HuH-7.5 (cell line): ENCODE results near the gene CRTC3.
"Not testable (repeated sequence)": the region's sequence is repeated elsewhere in the genome, so short reads cannot be mapped to it uniquely, and the experiment has no call there.

Source experiments
- DNase-seq: peaks from one replicate; pipeline ENCODE4 v3.0.0; 2011; ENCODE audit warnings: low spot score

The CRTC3 gene

DNA sequence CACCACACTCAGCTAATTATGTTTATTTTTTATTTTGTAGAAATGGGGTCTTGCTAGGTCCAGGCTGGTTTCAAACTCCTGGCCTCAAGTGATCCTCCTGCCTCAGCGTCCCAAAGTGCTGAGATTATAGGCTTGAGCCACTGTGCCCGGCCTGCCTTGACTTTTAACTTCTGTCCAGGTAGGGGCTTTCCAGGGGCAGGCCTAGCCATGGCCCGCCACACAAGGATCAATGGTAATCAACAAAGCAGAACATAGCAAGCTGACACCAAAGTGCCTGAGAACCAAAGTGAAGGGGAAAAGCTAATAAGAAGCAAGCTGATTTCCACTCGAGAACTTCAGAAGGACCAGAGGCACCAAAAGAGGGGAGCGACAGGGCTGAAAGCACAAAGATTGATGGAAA lies 9.4 kb upstream of the CRTC3 start:
- no peak for DNase-seq

DNA sequence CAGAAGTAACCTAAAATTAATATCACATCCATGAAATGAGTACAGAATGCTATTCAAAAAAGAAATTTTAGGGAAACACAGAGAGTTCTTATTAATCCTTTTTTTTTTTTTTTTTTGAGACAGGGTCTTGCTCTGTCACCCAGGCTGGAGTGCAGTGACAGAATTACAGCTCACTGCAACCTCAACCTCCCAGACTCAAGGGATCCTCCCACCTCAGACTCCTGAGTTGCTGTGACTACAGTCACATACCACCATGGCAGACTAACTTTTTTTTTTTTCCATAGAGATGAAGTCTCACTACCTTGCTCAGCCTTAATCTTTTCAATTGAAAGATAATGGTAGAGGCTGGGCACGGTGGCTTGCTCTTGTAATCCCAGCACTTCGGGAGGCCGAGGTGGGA lies 6.3 kb upstream of the CRTC3 start:
- no peak for DNase-seq

DNA sequence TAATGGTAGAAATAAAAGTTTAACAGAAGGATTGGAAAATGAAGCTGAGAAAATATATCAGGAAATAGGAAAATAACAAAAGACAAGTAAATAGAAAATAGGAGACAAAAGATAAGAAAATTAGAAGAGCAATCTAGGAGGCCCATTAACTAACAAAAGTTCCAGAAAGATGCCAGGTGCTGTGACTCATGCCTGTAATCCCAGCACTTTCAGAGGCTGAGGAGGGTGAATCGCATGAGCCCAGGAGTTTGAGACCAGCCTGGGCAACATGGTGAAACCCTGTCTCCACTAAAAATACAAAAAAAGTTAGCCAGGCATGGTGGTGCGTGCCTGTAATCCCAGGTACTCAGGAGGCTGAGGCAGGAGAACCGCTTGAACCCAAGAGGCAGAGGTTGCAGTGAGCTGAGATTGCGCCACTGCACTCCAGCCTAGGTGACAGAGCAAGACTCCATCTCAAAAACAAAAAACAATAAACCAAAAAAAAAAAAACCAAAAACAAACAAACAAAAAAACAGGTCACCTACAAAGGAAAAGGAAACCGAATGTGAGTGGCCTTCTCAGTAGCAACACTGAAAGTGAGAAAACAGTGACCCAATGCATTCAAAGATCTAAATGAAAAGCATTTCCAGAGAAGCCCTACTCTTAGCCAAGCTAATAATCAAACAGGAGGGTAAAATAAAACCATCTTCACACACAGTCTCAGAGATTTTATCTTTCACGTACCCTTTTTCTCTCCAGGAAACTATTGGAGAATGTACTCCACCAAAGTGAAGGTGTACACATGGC lies 5.5 kb upstream of the CRTC3 start:
- not testable (repeated sequence) for DNase-seq

DNA sequence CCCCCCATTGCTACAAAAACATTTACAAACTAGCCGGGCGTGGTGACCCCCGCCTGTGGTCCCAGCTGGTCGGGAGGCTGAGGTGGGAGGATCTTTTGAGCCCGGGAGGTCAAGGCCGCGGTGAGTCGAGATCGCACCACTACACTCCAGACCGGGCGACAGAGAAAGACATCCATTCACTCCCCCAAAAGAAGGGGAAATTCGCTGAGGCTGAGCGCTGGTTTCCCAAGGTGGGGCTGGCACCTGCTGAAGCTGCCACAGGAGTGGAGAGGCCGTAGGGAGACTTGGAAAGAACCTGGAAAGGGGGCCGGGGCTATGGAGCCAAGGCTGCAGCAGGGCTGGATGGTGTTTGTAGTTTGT lies 732 bp upstream of the CRTC3 start:
- peak; percentile 52 for DNase-seq

DNA sequence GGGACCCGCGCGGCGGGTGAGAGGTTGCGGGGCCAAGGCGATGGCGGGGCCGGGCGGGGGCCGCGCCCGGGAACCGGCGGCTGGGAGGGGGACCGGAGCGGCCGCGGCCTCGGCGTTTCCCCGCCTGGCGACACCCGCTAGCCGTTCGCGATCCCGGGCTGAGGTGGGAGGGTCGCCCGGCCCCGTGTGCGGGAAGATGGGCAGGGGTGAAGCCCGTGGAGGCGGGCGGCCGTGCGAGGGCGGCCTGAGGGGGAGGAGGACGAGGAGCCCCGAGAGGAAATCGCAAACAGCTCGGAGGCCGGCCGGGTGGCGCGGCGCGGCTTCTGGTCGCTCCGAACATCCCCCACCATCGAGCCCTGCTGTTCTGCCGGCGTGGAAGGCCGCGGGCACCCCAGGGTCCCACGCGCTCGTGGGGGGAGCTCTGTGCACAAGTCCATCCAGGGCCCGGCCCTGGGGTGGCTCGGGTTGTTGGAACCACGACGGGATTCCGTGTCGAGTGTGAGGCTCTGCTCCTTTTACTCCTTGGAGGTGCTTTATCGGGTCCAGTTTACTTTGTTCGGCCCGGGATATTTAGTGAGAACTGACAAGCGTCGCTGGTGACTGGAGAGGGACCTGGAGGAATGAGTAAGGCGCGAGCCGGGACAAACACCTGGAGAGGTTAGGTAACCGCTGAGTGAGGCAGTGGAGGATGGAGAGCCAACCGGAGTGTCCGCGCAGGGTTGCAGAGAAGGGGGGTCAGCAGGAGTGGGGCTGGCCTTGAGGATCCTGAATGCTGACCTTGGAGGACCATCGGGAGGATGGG lies 728 bp downstream of the CRTC3 start:
- peak; percentile 86 for DNase-seq

DNA sequence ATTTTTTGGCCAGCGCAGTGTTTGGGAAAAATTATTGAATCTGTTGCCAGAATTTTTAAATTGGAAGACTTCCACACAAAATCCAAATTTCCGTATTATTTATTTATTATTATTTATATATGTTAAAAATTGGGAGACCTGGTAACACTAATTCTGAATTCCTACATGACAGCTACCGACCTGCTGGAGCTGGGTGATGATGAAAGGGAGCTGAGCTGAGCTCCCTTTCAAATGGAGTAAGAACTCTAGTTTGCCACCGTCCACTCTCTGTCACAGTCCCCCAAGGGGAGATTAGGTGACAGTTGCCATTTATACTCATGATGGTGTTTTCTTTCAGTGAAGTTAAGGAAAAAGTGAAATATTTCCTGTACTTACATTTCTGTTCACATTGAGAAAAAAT lies 1.4 kb downstream of the CRTC3 start:
- DNase-seq: peak; percentile 73

DNA sequence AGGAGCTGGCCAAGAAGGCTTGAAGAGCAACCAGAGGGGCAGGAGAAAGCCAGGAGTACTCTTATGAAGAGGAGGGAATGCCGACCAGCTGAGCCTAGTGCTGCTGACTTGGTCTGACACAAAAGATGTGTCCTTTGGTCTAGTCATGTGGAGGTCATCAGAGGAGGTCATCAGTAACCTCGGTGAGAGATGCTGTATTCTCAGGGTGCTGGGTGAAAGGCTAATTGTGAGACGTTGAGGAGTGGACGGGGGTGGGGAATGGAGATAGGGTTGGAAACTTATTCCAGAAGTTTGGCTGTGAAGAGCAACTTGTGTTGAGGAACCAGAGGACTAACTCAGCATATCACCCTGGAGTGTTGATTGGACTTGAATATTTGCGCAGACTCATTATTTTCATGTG lies 5.5 kb downstream of the CRTC3 start:
- DNase-seq: peak; percentile 71

DNA sequence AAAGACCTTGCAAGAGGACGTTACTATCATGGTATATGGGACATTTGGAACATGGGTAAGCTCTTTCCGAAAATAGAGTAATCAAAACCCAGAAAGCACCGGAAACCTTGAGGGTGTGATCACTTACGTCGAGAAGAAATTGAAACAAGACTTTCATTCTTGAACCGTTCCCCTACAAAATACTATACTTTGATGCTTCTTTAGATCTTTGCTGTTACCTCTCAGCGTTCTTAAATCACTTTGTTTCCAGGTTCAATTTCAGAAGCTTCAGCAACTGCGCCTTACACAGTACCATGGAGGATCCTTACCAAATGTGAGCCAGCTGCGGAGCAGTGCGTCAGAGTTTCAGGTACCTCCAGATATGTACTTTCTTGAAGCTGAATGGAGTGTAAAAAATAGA lies 10.1 kb downstream of the CRTC3 start:
- no peak for DNase-seq

DNA sequence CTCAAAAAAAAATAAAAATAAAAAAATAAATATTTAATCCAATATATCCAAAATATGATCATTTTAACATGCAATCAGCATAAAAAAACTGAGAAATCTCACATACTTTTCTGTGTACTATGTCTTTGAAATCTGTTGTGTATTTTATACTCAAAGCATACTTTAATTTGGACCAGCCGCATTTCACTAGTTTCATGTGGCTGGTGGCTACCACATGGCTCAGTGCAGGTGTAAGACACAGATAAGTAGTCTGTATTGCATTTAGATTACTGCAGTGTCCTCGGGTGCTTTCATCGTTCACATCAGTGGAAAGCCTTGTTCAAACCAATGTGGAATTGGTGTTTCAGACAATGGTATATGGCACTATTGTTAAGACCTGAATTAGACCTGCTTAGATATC lies 11.0 kb downstream of the CRTC3 start:
- DNase-seq: no peak

DNA sequence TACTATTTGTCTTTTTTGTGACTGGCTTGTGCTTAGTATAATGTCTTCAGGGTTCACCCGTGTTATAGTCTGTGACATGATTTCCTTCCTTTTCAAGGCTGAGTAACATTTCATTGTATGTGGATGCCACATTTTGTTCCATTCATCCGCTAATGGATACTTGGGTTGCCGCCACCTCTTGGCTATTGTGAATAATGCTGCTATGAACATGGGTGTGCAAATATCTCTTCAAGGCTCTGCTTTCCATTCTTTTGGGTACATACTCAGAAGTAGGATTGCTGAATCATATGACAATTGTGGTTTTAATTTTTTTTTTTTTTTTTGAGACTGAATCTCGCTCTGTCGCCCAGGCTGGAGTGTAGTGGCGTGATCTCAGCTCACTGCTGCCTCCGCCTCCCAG lies 15.4 kb downstream of the CRTC3 start:
- DNase-seq: no peak

DNA sequence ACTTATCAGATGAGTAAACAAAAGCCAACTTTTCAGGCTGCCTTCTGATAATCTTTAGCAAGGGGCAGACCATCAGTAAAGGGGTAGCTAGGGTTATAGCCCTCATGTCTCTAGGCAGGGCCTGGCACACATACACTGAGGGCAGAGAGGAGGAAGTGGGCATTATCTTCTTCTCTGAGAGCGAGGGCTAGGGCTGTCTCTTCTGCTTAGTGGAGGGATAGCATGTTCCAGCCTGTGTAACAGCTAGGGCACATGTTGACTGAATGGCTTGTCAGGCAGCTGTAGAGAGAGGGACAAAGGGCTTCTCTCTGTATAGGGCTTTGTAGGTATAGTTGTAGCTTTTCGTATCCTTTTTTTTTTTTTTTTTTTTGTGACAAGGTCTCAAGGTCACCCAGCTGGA lies 17.8 kb downstream of the CRTC3 start:
- DNase-seq: no peak

DNA sequence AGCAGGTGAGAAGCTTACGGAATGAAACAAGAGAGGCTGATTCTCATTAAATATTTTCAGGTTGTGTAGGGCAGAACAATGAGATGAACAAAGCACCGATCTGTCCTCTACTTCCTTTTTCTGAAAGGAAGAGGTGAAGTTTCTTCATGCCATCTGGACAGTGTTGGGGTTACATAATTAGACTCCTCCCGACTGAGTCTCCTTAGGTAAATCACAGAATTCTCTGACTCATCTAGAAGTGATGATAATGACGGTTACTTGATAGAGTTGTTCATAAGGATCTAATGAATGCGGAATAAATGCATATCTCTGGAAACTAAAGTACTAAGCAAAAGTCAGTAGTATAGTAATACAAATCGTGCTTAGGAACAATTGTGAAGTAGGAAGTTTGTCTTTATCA lies 21.2 kb downstream of the CRTC3 start:
- no peak for DNase-seq

DNA sequence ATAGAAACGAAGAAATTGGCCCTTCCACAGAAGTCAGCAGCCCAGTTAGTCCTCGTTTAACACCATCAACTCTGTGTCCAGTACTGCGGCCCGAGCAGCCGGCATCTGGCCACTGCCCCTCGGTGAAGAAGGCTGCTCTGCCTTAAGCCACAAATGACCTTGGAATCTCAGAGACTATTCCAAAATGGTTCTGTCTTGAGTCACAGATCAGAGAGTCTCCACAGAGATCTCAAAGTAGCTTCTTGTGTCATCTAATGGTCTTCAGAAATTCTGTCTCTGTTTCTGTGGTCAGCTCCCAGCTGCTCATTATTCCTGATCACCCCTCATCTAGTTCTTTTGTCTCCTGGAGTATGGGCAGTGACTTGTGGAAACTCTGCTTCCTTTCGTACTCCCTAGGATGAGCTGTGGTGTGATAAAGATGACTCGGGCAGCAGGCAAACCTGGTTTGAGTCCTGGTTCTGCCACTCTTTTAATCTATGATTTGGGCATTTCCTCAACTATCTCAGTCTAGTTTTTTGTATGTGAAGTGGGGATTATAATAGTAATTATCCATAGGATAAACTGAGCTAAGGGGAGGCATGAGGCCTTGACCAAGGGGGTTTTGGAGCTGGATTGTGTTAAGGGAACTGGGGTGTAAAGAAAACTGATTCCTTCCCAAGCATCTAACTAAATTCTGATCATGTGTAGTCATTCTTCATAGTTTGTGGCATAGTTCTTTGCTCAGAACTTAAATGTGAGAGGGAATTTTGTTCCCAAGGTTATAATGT lies 22.6 kb downstream of the CRTC3 start:
- no peak for DNase-seq

DNA sequence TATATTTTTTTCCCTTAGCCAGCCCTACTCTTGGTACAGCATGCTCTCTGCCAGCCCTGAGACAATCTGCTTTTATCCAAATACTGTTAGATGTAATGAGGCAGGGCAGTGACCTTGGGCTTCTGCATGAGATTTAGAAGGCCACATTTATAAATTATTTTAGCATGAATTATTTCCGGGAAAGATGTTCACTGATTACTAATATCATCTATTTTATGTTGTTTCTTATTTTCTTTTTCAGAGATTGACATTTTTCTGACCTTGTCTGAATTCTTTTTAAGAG lies 23.1 kb downstream of the CRTC3 start:
- no peak for DNase-seq

DNA sequence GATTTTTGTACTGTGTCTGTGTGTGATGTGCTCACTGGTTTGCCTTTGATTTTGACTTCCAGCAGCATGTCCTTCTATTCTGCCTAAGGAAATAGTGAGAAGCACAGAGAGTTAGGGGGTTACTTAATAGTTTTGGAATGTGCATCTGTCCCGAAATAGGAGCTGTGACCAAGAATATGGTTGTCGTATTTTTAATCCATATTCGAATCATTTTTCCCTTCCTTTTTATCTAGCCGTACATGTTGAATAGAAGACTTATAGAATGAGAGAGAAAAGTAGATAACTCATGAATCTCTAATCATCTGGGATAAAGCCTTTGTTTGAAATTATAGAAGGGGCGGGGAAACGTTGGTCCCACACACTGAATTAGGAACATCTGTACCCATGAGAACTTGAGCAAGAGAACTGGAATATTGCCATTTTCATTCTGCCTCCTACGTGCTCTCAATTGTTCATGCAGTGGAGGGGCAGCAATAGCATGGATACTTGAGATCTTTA lies 23.6 kb downstream of the CRTC3 start:
- no peak for DNase-seq

DNA sequence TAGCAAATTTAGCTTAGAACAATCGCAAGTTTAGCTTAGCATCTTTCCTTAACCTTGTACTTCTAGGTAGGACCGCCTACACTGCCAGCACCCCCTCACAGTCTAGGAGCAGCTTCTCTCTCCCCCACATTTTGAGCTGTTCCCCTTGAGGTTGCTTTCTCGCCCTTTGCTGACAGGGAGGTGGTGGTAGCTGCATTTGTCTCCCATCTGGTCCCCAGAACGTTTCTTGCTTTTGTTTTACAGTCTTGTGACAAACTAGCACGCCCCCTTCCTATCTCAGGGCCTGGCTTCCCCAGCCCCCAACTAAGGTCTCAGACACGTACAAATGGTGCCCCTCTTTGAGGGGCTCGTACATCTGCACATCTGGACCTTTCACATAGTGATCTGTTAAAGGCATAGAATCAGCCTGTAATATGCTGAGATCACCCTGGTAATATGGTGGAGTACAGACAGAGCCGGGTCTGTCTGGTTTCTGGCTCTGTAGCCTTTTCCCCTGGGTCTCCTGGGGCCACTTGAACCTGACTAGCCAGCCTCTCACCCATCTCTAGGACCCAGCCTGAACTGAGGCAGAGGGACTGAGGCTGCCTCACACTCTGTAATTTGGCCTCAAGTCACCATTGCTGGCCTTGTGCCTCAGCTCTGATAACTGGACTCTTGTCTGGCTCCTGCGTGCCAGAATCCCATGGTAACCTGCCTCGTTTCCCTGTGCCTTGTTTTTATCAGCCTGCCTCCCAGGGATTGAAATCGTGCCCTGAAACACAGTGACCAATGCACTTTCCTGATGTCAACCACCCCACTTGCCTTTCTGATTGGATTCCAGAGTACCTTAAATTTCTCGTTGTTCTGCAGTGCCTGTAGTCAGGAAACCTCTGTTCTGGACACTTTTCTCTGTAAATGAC lies 27.7 kb downstream of the CRTC3 start:
- DNase-seq: no peak

DNA sequence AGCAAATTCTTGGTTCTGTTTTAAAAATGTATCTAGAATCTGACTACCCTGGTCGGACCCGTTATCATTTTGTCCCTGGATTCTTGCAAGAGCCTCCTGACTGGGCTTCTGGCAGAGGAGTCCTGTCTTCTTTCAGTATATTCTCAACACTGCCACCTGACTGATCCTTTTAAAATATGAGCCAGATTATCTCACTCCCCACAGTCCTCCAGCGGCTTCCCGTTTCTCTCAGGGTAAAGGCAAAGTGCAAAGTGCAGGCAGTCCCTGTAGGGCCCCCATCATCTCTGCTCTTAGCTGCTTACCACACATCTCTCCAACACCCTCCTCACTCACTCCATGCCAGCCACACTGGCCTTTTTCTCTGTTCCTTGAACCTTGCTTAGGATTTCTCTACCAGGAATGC lies 28.4 kb downstream of the CRTC3 start:
- peak; percentile 48 for DNase-seq

DNA sequence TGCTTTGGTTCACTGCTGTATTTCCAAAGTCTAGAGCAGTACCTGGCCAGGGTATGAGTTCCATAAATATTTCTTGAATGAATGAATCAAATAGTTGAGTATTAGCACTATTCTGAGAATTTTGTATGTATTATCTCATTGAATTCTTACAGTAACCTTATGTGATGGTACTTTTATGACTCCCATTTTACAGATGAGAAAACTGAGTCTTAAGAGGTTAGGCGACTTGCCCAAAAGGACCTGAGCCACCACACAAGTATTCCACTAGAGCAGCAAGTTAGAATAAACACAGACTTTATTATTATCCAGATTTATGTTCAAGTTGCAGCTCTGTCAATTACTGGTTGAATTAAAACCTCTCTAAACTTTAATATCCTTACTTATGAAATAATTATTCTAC lies 29.4 kb downstream of the CRTC3 start:
- no peak for DNase-seq

DNA sequence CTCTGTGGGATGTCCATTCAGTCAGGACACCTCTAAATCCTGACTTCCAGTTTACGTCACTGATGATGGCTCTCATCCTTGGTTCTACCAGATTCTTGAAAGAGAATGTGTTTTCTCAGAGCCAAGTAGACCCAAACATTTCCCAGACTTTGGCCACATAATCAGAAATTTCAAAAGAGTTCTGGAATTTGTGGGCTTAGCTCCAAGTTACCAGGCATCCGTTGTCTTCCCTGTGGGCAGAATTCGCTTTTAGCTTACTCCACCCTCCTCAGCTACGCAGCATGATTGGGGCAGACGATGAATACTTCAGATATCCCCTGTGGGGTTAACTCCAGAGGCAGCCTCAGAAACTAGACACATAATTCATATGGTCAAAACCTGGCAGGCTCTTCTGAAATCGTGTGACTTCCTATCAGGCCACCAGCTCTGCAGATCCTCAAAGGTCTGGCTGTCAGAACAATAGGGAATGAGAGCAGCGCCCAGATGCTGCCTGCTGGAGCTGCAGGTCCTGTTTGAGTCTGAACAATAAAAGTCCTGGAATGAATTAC lies 30.6 kb downstream of the CRTC3 start:
- no peak for DNase-seq

DNA sequence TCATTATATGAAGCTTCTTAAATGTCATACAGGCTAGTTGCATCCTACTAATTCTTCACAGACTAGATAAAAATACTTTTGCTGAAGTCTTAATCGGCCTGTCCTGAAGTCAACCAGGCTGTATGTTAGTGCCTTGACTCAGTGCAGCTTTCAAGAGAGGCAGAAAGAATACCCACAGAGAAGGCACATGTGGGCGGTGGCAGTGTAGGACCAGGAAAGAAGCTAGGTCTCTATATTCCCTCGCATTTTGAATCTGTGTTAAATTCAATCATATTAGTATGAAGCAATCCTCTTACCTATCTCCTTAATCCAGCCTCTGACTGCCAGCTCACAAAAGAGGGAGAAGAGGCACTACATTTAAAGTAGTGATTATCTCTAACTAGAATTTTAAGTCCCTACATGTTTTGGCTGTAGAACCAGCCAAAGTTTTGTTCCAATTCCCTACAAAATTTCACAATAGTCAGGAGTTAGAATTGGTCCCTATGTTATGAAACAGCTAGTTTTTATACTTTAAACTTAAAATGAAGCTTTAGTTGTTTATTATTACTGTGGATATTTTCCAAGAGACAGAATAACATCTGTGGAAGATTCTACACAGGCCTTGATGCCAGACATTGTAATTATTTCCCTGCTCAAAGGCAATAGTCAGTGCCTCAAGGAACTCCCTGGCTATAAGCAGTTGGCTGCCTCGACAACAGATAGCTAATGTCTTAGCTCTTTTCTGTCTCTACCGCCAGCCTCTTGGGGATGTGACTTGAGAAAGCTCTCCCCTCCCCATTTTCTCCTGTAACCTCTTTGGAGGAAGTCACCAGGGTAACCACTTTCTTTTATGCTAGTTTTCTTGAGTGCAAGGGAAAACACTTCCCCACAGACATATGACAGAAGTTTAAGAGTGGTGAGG lies 31.9 kb downstream of the CRTC3 start:
- DNase-seq: no peak

DNA sequence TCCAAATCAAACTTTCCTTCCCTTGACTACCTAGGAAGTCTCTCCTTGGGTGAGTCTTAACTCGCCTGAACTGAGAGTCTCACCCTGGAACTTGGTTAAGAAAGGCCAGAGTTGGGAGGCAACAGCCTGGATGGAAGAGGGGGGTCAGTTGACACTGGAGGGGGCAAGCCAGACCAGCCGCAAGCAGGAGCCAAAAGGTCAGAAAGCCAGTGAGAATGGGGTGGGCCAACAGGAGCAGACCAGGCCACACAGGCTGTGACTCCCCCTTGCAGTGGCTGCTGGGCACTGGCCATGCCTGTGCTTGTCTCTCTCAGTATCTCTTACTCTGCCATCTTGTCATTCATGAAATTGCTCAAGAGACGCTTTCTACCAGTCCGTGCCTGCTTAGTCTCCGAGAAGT lies 32.9 kb downstream of the CRTC3 start:
- DNase-seq: no peak
